Bronchial epithelial cell (primary cell): ENCODE results near the gene MYO1E. TPM values are rescaled to one million over a fixed set of nuclear protein-coding genes. Genes with fewer than 3 reads are reported as not detected.

Experiments
- DNase-seq: peaks from one replicate; pipeline ENCODE4 v3.0.0-alpha.2; 2010; ENCODE audit warnings: low read depth
- FAIRE-seq: peaks from 2 replicates; lab custom pipeline; 2011; peaks lifted over from hg19 to GRCh38; lab: Jason Lieb, UNC
- H3K27me3 ChIP-seq: 2 replicates; pipeline ENCODE4 v1.5.1; 2011; ENCODE audit warnings: low read length; ENCODE audit not compliant: control insufficient read depth, insufficient read depth
- H3K36me3 ChIP-seq: 2 replicates; pipeline ENCODE4 v1.5.1; 2011; ENCODE audit warnings: low read length; ENCODE audit not compliant: control insufficient read depth, insufficient read depth
- H3K4me3 ChIP-seq: 2 replicates; pipeline ENCODE4 v1.5.1; 2011; ENCODE audit warnings: mild to moderate bottlenecking, low read depth, low read length, control low read depth
- CTCF ChIP-seq: IDR thresholded peaks from 2 replicates; pipeline ENCODE4 v1.5.1; 2011; ENCODE audit warnings: mild to moderate bottlenecking, moderate library complexity, low read length, control low read depth, inconsistent platforms; ENCODE audit not compliant: insufficient read depth, severe bottlenecking
- total RNA-seq: library from RNA; depleted of rRNA; stranded (reverse); fragments of >200 nt; gene quantifications from 2 replicates; pipeline ENCODE4 v1.2.1, GENCODE V29; 2014

The MYO1E gene
- total RNA-seq, 1 donor from 2014 or later, result 71.9 TPM

- H3K4me3 ChIP-seq, result no peak overlapping the region
- H3K27me3 ChIP-seq, result no peaks in the 10 kb centered on the region
- no peak for FAIRE-seq
- no peak for DNase-seq
- no peak for TF ChIP-seq CTCF
- peaks cover 1% of the 10 kb centered on the region for H3K36me3 ChIP-seq
Observed at GRCh38 chr15:59119625-59120024, 253.0 kb downstream of the MYO1E start.

DNA sequence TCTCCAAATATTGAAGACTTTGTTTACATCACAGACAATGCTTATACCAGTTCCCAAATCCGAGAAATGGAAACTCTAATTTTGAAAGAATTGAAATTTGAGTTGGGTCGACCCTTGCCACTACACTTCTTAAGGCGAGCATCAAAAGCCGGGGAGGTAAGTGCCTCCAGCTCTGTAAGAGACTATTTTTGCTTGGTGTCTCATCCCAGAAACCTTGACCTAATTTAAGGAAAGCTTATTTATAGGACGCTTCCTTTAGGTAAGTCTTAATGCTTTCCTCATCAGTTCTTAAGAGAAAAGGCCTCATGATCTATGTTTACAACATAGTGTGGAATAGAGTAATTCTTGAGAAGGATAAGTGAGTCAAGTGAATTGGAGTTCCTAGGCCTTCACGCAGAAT is 255.9 kb downstream of the MYO1E start:
- TF ChIP-seq CTCF, result no peak
- DNase-seq, result no peak
- peaks cover 1% of the 10 kb centered on the region for H3K36me3 ChIP-seq

DNA sequence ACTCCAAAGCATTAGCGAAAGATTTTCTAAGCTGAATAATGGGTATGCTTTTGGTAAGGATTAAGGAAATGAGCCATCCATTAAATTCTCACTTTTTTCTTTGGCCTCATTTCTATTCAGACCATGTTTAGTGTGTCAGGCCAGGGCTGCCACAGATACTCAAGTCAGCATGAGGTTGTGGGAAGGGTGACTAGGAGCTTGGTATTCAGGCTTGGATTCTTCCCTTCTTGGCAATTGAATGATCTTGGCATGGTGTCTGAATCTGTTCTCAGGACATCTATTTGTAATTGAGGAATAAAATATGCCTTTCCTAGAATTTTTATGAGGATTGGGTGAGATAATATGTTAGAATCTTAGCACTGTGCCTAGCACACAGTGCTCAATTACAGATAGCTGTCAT is 256.5 kb downstream of the MYO1E start:
- FAIRE-seq (no peak), DNase-seq (no peak)
- no peak for TF ChIP-seq CTCF
- H3K4me3 ChIP-seq, result no peak overlapping the region
- no peaks in the 10 kb centered on the region for H3K27me3 ChIP-seq
- peaks cover 1% of the 10 kb centered on the region for H3K36me3 ChIP-seq

More for the DNA sequence above, 255.9 kb downstream of the MYO1E start:
- Histone ChIP-seq H3K4me3 (no peak overlapping the region), H3K27me3 (no peaks in the 10 kb centered on the region)
- FAIRE-seq, result no peak

- Histone ChIP-seq H3K27me3 (no peaks in the 10 kb centered on the region), H3K4me3 (no peak overlapping the region), H3K36me3 (peaks cover 1% of the 10 kb centered on the region)
- DNase-seq, result no peak
- no peak for FAIRE-seq
- TF ChIP-seq CTCF, result no peak
Observed at GRCh38 chr15:59115047-59115446, 257.6 kb downstream of the MYO1E start.

DNA sequence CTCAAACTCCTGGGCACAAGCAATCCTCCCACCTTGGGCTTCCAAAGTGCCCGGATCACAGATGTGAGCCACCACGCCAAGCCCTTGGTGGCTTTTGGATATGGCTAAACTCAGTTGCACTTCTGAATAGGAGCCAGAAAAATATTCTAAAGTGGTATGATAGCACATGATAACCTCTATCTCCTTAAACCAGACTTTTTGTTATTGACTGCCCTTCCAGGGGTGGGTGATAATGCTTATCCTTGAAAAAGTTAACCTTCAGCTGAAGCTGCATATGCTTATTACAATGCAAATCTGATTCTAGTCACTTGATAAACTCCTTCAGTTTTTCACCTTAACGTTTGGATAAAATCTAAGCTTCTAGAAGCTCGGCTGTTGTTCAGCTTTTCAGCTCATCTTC is 261.4 kb downstream of the MYO1E start:
- DNase-seq (no peak), FAIRE-seq (no peak)
- no peak overlapping the region for H3K4me3 ChIP-seq
- H3K27me3 ChIP-seq, result no peaks in the 10 kb centered on the region
- no peak for TF ChIP-seq CTCF
- H3K36me3 ChIP-seq, result peaks cover 1% of the 10 kb centered on the region

GRCh38 chr15:59105854-59106253 is 266.8 kb downstream of the MYO1E start:
- H3K27me3 ChIP-seq, result no peaks in the 10 kb centered on the region
- no peak for FAIRE-seq

More at GRCh38 chr15:59105854-59106253, 266.8 kb downstream of the MYO1E start:
- peak; percentile 34 for DNase-seq
- Histone ChIP-seq H3K4me3 (peak overlapping the region; percentile 94), H3K36me3 (peaks cover 1% of the 10 kb centered on the region)
- peak; percentile 37 for TF ChIP-seq CTCF
